Stimulated activated CD4-positive, alpha-beta T cell treated with anti-CD3 and anti-CD28 coated beads, Interleukin-1b, Interleukin-23, amount 100 ng/mL, for 24 hours (primary cell): ENCODE results near the gene SERPINA6.
"Not testable (repeated sequence)": the region's sequence is repeated elsewhere in the genome, so short reads cannot be mapped to it uniquely, and the experiment has no call there.

Experiments
- DNase-seq, 4 experiments: peaks; one replicate each; pipeline ENCODE4 v3.0.0-alpha.2; 2020; ENCODE audit warnings: low read depth in 4 of 4, low spot score in 1 of 4

SERPINA6 gene

DNA sequence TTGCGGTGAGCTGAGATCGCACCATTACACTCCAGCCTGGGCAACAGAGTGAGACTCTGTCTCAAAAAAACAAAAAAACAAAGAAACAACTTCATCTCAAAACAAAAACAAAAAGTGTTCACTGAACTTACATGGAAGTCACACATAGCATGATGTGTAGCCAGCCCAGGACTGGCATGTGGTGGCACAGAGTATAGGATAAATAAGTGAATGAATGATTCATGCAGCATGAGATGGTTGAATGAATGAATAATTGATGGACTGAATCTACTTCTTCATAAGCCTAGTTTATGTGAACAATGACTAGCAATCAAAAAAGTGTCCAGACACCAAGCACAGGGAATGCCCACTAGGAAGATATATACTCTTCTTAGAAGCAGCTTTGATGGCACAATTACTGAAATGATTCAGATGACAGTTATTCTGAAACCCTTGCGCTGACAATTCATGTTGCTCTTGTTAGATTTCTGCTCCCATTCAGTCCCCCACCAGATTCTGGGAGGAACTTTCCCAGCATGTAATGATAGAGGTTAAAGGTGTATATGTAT lies 31.6 kb upstream of the SERPINA6 start:
- DNase-seq = no peak

DNA sequence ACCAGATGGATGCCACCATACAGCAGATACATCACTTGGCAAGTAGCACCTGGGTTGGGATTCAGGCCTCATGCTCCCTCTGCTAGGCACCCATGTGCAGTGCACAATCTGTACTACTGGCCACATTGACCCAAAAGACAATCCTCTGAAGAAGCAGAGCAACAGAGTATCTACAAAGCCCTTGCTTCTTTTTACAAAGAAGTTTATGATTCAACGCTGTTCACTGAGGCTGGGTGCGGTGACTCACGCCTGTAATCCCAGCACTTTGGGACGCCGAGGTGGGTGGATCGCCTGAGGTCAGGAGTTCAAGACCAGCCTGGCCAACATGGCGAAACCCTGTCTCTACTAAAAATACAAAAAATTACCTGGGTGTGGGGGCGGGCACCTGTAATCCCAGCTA lies 31.1 kb upstream of the SERPINA6 start:
- not testable (repeated sequence) for DNase-seq

DNA sequence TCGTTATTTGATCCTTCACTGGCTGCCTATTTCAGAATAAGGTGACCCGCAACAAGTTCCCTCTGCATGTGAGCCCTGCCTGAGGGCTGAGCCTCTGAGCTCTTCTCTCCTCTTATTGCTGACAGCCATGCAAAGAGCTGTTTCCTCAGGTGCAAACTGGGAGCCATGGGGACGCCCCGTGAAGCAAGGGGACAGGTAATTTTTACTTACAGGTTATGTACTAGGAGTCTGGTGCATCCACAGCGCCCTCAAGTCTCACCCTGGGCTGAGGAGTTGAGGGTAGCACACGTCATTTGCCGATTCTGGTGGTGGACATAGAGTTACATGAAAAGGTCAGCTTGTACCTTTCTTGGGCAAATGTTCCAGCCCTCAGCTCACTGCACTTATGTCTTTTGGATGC lies 26.1 kb upstream of the SERPINA6 start:
- no peak for DNase-seq

DNA sequence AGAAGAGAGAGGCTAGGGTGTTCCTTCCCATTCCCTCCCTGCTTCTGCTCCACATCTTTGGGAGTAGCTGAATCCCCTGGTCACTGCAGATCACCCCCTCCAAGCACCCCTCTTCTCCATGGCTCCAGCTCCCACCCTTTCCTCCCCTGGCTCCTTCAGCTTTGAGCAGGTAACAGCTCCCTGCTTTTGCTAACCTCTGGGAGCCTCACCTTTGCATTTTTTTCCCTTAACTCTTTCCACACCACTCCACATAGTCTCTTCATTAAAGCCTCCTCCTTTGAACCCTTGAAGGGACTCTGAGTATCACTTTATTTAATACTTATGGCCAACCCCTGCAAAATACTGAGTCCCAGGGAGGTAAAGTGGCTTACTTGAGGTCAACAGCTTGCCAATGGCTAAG lies 25.7 kb upstream of the SERPINA6 start:
- DNase-seq = no peak

DNA sequence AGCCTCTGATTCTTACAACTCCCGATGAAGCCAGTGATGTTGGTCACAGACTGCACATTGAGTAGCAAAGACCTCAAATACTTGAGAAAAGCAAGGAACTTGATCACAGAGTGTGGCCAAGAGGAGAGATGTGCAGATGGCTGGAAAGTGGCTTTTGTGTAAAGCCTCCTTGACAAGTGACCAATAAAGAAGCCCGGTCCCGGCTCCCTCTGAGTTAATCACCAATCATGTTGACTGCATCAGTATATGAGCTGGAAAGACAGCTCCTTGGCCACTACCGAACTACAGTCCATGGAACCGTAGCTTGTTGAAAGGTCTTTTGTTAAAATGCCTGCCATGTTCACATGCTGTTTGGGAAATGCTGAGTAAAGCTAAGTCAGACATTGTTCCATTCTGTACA lies 23.7 kb upstream of the SERPINA6 start:
- no peak for DNase-seq

DNA sequence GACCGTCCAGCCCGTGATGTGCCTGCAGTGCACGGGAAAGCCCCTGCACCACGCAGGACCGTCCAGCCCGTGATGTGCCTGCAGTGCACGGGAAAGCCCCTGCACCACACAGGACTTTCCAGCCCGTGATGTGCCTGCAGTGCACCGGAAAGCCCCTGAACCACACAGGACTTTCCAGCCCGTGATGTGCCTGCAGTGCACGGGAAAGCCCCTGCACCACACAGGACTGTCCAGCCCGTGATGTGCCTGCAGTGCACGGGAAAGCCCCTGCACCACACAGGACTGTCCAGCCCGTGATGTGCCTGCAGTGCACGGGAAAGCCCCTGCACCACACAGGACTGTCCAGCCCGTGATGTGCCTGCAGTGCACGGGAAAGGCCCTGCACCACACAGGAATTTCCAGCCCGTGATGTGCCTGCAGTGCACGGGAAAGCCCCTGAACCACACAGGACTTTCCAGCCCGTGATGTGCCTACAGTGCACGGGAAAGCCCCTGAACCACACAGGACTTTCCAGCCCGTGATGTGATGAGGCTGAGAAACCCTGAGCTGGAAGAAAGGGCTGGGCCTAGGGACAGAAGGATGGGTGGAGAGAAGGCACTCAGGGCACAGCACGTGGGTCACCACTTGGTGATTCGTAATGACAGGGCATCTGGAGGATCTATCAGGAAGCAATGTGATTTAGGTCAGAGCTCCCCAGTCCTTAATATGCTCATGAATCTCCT lies 23.1 kb upstream of the SERPINA6 start:
- peak; percentile 5 to 46 (median 28) for DNase-seq

DNA sequence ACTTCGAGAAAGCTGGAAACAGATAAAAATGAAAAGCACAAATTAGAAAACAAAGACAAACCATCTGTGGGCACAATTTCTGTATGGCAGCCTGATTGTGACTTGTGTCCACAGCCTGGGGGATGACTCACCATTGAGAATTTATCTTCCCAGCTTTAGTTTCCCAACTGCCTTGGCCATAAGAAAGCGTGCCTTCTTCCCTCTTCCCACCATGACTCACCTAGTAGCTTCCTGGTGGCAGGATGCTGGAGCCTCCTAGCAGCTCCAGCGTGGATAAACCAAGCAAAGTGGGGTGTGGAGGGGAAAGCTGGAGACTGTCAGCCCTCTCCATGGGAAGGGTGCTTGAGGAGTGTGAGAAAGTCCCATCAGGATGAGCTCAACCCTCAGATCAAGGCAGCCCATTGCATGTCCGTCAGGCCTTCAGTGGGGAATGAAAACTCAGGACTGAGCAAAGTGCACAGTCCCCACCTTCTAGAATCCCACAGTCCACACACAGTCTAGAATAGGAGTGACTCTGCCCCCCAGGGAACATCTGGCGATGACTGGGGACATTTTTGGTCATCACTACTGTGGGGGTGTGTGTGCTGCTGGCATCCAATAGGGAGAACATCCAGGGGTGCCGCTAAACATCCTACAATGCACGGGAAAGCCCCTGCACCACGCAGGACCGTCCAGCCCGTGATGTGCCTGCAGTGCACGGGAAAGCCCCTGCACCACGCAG lies 22.4 kb upstream of the SERPINA6 start:
- no peak for DNase-seq

DNA sequence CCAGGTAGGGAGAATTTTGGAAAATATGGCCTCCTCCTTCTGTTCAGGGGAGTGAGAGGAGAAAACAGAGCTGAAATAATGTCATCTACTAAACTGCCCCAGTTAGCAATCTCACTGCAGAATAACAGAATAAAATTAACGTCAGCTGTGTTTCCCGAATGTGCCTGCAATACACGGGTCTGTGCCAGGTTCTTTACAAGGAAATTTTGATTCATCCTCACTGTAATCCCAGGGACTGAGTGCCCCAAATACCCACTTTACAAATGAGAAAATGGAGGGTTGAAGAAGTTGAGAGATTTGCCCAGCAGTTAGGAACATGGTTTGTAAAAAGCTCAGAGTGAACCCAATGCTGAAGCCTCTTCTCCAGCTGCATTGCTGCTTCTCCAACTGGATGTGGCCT lies 21.3 kb upstream of the SERPINA6 start:
- no peak for DNase-seq

DNA sequence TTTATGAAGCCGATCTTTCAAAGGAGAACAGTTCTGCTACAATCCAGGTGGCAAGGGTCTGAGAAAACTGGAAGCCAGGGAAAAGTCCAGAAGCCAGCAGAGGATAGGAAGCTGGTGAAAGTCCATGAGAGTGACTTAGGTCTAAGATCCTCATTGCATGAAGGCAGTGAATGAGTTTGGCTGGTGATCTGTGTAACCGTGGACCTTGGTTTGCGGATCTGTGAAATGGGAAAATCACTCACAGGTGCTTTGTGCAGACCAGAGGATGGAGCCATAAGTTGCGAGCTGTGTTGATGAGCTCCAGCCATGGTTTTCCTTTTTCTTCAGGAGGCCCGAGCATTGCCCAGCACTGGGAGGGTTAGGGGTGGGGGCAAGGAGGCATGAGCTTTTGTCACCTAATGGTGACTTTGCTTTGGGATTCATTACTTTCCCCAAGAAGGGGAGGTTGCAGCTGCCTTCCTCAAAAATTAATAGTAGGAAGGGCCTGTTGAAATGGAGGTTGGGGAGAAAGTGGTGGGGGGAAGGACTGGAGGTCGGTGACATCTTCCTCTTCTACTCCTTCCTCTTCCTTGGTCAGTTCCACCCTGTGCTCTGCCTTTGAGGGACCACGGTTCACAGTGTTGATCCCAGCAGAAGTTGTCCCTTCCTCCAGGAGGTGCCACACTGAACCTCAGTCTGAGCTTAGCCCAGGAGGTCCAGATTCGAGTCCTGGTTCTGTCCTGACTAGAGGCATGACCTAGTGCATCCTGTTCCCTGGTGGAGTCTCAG lies 20.3 kb upstream of the SERPINA6 start:
- no peak for DNase-seq

DNA sequence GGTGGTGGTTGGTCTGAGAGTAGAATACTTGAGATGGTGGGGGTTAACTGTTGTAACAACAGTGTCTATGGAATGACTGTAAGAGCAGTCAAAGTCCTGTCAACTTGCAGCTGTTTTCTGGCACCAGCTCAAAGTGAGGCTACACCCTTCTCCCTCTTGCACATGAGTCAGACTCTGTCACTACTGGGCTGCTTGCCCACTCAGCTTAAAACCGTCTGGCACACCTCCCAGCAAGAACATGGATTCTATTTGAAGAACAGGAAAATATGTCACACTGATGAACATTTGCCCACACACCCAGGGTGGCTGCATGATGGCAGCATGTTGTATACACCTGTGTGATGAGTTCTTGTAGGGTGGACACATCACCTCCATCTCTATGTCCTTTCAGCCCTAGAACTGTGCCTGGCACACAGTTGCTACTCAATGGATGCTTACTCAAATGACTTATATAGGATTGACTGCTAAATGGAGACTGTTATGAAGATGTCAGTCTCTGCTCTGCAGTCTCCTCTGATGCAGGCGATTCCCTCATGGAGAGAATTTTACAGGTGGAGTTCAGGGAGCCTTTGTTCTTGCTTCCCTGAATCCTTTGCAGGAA lies 19.3 kb upstream of the SERPINA6 start:
- no peak for DNase-seq

DNA sequence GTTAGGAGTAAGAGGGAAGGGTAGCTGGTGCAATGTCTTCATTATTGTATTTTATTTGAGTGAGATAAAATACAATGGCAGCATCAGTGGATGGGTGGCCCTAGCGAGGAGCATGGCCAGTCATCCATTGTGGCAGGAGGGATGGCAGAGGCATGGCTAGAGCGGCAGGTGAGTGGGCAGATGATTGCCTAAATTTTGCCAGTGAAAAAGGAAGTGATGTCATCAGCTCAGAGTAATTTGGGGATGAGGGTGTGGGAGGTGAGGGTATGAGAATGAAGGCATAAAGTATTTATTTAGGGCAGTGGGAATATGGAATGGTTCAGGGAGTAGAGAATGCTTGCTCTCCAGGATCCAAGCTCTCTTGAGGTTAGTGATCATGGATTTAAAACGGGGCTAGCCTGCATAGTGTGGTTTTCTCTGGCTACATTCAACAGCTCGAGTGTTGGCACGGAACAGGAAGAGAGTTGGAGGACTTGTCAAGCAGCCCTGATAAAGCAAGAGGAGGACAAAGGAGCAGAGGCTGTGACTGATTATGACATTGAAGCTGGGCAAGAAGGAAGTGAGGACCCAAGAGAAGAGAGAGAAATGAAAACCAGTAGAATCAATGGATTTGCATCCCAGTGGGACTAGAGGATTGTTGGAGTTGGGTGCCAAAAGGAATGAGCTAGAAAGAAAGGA lies 18.7 kb upstream of the SERPINA6 start:
- no peak for DNase-seq

DNA sequence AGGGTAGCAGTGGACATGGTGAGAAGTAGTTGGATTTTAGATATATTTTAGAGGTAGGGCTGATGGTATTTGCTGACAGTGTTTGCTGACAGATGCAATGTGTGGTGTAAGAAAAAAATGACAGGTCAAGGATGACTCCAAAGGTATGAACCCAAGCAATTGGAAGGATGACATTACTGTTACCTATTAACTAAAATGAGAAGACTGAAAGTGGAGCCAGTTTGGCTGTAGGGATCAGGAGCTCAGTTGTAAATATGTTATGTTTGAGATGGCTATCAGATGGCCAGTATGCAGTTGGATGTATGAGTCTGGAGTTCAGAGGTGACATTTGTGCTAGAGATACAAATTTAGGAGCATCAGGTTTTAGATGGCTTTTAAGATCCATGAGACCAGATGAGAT lies 17.4 kb upstream of the SERPINA6 start:
- no peak for DNase-seq

DNA sequence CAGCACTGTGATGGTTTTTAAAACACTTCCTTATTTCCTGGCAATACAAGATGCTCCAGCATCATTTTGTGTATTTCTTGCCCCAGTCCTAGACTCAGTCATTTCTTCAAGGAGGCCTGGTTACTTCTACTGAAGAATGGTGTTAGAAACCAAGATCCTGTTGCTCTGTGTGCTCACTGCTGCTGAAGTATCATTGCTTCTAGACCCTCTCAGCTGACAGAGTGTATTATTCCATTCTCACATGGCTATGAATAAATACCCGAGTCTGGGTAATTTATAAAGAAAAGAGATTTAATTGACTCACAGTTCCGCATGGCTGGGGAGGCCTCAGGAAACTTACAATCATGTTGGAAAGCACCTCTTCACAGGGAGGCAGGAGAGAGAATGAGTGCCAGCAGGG lies 14.9 kb upstream of the SERPINA6 start:
- no peak for DNase-seq

DNA sequence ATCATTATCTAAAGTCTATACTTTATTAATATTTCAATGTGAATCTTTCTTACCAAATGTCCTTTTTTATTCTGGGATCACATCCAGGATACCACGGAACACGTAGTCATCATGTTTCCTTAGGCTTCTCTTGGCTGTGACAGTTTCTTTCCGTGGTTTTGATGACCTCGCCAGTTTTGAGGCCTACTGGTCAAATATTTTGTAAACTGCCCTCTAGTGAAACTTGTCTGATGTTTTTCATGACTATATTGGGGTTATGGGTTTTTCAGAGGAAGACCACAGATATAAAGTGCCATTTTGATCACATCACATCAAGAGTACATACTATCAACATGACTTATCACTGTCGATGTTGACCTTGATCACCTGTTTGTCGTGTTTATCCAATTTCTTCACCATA lies 14.1 kb upstream of the SERPINA6 start:
- no peak for DNase-seq

DNA sequence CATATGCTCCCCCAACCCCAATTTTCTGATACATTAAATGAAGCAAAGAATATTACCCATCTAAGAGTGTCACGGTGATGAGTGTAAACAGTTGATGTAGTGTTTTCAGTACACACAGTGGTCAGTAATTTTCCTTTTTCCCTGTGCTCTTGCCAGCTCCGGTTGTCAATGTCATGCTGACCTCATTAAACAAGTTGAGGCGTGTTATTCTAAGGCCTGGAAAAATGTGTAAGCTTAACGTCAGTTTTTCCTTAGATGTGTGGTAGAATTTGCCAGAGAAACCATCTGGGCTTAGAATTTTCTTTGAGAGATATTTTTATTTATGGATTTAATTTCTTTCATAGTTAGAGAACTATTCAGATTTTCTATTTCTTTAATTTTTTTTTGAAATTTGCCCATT lies 11.7 kb upstream of the SERPINA6 start:
- no peak for DNase-seq

DNA sequence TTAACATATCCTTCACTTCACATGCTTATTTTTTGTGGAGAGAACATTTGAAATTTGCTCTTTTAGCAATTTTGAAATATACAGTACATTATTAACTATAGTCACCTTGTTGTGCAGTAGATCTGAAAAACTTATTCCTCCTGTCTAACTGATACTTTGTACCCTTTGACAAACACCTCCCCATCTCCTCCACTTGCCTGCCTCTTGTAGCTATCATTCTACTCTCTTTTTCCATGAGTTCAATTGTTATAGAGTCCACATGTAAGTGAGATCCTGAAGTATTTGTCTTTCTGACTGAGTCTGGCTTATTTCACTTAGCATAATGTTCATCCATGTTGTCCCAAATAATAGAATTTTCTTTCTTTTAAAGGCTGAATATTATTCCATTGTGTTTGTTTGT lies 9.5 kb upstream of the SERPINA6 start:
- no peak for DNase-seq

DNA sequence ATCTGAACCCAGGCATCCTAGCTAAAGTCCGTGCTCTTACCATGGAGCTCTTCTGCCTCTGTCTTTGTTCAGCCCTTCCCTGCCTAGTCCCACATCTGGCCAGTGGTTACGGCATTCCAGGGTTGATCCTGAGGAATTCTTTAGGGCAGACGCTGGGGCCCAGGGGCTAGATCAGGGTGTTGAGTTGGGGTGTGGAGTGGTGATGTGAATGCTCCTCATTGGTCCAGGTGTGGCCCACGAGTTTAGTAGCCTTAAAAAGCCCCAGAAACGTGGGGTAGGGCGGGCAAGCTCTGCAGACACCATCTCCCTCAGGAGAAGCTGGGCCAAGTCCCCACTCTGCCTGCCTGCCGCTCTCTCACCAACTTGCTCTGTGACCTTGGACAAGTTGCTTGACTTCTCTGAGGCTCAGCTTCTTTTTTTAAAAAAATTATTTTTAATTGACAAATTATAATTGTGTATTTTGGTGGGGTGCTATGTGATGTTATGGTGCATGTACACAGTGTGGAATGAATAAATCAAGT lies 9.0 kb upstream of the SERPINA6 start:
- no peak for DNase-seq

DNA sequence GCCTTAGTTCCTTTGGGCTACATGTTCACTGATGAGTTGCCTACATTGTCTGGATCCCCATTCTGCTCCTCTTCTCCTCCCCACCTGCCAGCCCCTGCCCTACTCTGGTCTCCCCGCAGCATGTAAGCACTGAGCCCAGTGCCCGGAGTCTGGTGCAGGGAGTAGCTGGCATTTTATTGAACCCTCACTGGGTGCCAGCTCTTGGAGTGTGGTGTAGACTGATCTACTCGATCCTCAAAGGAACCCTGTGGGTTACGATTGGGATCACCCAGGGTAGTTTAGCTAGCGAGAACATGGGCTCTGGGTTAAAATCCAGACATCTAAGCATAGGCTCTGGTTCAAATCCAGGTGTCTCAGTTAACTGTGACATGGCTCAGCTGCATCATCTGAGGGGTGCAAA lies 8.3 kb upstream of the SERPINA6 start:
- no peak for DNase-seq

DNA sequence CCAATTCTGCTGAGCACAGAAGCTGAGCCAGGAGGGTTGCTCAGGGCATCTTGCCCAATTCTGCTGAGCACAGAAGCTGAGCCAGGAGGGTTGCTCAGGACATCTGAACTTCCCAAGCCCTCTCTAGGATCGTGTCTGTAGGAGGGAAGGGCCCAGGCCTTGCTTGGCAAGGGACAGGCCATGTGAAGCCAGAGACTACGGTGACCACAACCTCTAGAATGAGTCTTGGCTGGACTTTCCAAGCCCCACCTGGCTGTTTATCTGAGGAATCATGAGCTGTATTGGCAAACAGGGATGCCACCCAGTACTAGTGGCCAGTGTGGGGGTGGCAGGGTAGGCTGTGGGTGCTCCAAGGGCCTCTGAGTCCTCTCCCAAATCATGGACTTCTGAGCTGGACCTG lies 7.7 kb upstream of the SERPINA6 start:
- DNase-seq = no peak

DNA sequence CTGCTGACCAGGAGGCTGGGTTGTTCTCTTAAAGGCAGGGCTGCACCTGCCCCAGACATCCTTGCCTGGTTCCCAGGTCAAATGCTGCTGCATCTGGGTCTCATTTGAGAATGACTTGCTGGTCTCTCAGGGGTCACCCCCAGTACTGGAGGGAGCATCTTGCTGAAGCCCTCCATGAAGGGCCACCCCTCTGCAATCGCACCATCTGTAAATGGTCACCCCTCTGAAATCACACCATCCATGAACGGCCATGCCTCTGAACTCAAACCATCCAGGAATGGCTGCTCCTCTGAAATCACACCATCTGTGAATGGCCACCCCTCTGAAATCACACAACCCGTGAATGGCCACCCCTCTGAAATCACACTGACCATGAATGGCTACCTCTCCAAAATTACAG lies 7.3 kb upstream of the SERPINA6 start:
- no peak for DNase-seq

DNA sequence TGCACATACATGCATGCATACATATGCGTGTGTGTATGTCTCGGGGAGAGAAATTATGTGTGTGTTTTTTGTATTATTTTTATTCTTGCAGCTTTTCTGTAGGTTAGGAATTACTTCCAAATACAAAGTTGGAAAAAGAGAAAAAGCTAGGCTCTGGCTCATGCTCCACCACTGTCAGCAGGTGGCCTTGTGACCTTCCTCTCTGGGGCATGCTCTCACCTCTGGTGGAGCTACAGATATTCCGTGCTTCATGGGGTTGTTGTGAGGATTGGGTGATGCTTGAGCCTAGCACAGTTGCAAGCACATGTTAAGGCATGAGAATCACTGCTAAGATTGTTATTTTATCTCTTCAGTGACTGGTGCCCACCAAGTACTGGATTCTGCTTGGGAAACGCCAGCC lies 6.7 kb upstream of the SERPINA6 start:
- no peak for DNase-seq
